Measurements from ENCODE around the gene MDH1B.

The MDH1B gene

GRCh38 chr2:206693399-206694137, 71.6 kb downstream of the MDH1B start:
- DNase-seq: no peak

DNA sequence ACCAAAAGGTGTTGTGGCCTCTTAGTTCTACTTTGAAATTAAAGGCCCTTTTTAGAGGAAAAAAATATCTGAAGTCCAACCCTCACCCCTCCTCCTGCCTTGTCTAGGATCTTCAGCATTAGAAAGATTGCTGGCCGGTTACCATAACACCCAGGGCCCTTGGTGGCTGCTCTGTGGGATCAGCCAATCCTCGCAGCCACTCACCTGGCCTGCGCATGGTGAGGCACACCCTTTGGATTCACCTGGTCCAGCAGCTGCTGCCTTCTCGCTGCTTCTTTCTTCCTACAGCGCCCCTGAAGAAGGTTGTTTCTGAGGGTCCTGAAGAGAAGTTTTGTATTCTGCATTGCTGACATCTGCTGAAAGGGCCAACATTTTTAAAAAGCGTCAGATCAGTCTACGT, 72.2 kb downstream of the MDH1B start:
- DNase-seq: no peak

GRCh38 chr2:206688990-206689389, 76.1 kb downstream of the MDH1B start:
- no peak for DNase-seq

DNA sequence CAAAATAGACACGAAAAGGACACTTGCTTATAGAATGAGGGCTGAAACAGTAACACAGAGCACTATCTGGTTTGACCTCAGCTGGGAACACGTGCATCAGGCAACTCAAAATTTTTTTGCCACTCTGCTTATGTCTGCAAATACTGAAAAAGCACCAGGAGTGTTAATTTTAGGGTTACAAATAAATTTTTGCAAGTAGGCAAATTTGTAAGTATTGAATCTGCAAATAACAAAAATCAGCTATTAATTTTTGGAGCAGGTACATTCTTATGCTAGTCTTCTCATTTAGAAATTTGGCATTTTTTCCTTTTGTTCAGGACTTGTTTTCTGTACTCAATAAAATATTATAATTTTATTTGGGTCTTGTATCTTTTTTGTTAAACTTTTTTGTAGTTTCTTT, 76.7 kb downstream of the MDH1B start:
- no peak for DNase-seq

Measured in activated CD4-positive, alpha-beta T cell treated with anti-CD3 and anti-CD28 coated beads, Interleukin-2, amount 50 U/mL, for 4 hours (primary cell).